ENCODE measurements around the gene BID.
"Not testable (repeated sequence)": the region's sequence is repeated elsewhere in the genome, so short reads cannot be mapped to it uniquely, and the experiment has no call there.

DNA sequence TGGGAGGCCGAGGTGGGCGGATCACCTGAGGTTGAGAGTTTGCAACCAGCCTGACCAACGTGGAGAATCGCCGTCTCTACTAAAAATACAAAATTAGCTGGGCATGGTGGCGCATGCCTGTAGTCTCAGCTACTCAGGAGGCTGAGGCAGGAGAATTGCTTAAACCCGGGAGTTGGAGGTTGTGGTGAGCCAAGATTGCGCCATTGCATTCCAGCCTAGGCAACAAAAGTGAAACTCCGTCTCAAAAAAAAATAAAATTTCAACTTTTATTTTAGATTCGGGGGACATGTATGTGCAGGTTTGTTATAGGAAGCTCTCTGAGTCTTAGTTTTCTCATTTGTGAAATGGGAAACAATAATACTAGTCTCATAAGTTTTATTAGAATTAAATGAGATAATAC, 77.1 kb downstream of the BID start:
- TF ChIP-seq POLR2A (IDR thresholded peaks at IDR 0.05; ENCODE audit: low read length); GATA1 (IDR thresholded peaks at IDR 0.05; ENCODE audit: low read depth, low read length): not testable (repeated sequence)
